GM23248 (cell line): Measurements from ENCODE around the gene STIM1.

Experiments
- EZH2 ChIP-seq: fragments of 200-600 bp; sonication (generic); IDR thresholded peaks from 2 replicates; pipeline ENCODE4 v1.6.1; 2018; ENCODE audit warnings: antibody characterized with exemption, mild to moderate bottlenecking; ENCODE audit not compliant: insufficient read depth, poor library complexity, severe bottlenecking
- EZH2phosphoT487 ChIP-seq: fragments of 200-600 bp; sonication (generic); IDR thresholded peaks from 2 replicates; pipeline ENCODE4 v1.6.1; 2018; ENCODE audit warnings: antibody characterized with exemption, moderate library complexity, mild to moderate bottlenecking, low read depth; ENCODE audit not compliant: insufficient read depth

DNA sequence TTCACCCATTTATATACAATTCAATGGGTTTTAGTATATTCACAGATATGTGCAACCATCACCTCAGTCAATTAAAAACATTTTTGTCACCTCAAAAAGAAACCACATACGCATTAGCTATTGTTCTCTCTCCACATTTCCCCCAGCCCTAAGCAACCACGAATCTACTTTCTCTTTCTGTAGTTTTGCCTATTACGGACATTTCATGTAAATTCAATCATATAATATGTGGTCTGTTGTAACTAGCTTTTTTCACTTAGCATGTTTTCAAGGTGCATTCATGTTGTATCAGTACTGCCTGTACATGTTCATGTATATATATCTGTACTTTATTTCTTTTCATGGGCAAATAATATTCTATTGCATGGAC, 134.4 kb downstream of the STIM1 start:
- no peak for TF ChIP-seq EZH2
- TF ChIP-seq EZH2phosphoT487: no peak
